Testis (tissue), 3 donors: ENCODE measurements around the gene CD59. TPM values are rescaled to one million over a fixed set of nuclear protein-coding genes. Genes with fewer than 3 reads are reported as not detected.

ENCODE experiments used
- DNase-seq: peaks from one replicate; pipeline ENCODE4 v3.0.0-alpha.2; 2019
- H3K27ac ChIP-seq, 2 donors: fragments of 200-600 bp; sonication (generic); one replicate each; pipeline ENCODE4 v1.5.1; 2019
- H3K27me3 ChIP-seq: fragments of 200-600 bp; sonication (generic); one replicate; pipeline ENCODE4 v1.5.1; 2019
- H3K36me3 ChIP-seq: fragments of 200-600 bp; sonication (generic); one replicate; pipeline ENCODE4 v1.5.1; 2017; ENCODE audit warnings: low read depth; ENCODE audit errors: missing control alignments
- H3K4me1 ChIP-seq: fragments of 200-600 bp; sonication (generic); one replicate; pipeline ENCODE4 v1.5.1; 2019
- H3K4me3 ChIP-seq, 2 donors: fragments of 200-600 bp; sonication (generic); one replicate each; pipeline ENCODE4 v1.5.1; 2017 to 2019
- H3K9me3 ChIP-seq: fragments of 200-600 bp; sonication (generic); one replicate; pipeline ENCODE4 v1.5.1; 2017
- POLR2A ChIP-seq: fragments of 450-650 bp; IDR thresholded peaks from one replicate; pipeline ENCODE4 v1.6.1; 2017; ENCODE audit warnings: antibody characterized with exemption, mild to moderate bottlenecking, moderate library complexity
- WGBS, 2 donors: methylation state at CpG; one replicate each; pipeline ENCODE4 v1.1.5; 2018; 5-methylcytosine and 5-hydroxymethylcytosine counted together
- intact Hi-C: fragments of 100-400 bp; cut with DNase I; formaldehyde crosslinking; loops from one replicate; pipeline ENCODE4 v1.15.1; 2023; ENCODE audit warnings: low total_unique reads
- polyA plus RNA-seq: library from polyadenylated mRNA; stranded (reverse); fragments of 350-450 nt; fragmentation: Illumina TruSeq; extraction: RNeasy Lipid Tissue Mini Kit (QIAGEN cat#74804); gene quantifications from one replicate; pipeline ENCODE4 v1.2.3, GENCODE V29; 2014; ENCODE audit warnings: low read depth, low replicate concordance; ENCODE audit not compliant: insufficient read depth
- total RNA-seq, 2 donors: library from RNA; depleted of rRNA; stranded (reverse); fragments of >200 nt; gene quantifications; one replicate each; pipeline ENCODE4 v1.2.3, GENCODE V29; 2016
- TF ChIP-seq, protein P1 (sequence below), 3 experiments: fragments of 450-650 bp in 2 of 3; fragments of 200-600 bp in 1 of 3; sonication (generic) in 1 of 3; IDR thresholded peaks; one replicate each; pipeline ENCODE4 v1.5.1; 2016 to 2019; ENCODE audit warnings: antibody characterized with exemption in 3 of 3, mild to moderate bottlenecking in 2 of 3, moderate library complexity in 1 of 3

CD59 gene
- total and polyA plus RNA-seq, 3 donors from 2014 or later: 157 to 343 (median 230) TPM

DNA sequence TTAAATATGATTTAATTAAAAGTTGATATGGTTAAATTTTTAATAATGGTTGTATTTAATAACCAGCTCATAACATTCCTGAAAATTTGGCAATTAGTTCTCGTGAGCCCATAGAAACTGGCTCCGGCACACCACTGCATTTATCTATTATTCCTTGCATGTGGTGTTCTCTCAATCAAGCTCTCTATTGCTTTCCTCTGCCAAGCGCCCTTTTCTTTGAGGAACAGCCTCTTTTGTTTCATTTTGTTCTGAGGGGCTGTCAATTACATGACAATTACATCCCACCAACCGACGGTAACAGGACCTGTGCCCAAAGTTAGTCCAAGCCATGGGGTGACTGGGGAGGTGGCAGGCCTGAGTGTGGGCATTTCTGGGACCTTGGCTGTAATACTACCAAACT, 43.7 kb downstream of the CD59 start:
- 54 to 57% methylated on average over 5 of the region's 5 CpGs for WGBS, 2 donors
- no peak for TF ChIP-seq POLR2A
- TF ChIP-seq, protein P1, sequence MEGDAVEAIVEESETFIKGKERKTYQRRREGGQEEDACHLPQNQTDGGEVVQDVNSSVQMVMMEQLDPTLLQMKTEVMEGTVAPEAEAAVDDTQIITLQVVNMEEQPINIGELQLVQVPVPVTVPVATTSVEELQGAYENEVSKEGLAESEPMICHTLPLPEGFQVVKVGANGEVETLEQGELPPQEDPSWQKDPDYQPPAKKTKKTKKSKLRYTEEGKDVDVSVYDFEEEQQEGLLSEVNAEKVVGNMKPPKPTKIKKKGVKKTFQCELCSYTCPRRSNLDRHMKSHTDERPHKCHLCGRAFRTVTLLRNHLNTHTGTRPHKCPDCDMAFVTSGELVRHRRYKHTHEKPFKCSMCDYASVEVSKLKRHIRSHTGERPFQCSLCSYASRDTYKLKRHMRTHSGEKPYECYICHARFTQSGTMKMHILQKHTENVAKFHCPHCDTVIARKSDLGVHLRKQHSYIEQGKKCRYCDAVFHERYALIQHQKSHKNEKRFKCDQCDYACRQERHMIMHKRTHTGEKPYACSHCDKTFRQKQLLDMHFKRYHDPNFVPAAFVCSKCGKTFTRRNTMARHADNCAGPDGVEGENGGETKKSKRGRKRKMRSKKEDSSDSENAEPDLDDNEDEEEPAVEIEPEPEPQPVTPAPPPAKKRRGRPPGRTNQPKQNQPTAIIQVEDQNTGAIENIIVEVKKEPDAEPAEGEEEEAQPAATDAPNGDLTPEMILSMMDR (IDR thresholded peaks at IDR 0.05): no peak
- DNase-seq: no peak
- H3K27ac ChIP-seq: peak overlapping the region in 1 of 2 donors; percentile 74
- no peaks in the 10 kb centered on the region for H3K36me3 ChIP-seq
- intact Hi-C loops: no loop called here
- H3K4me1 ChIP-seq: peaks cover 18% of the 10 kb centered on the region
- H3K27me3 ChIP-seq: no peaks in the 10 kb centered on the region
- H3K4me3 ChIP-seq: no peak overlapping the region
- no peaks in the 10 kb centered on the region for H3K9me3 ChIP-seq

DNA sequence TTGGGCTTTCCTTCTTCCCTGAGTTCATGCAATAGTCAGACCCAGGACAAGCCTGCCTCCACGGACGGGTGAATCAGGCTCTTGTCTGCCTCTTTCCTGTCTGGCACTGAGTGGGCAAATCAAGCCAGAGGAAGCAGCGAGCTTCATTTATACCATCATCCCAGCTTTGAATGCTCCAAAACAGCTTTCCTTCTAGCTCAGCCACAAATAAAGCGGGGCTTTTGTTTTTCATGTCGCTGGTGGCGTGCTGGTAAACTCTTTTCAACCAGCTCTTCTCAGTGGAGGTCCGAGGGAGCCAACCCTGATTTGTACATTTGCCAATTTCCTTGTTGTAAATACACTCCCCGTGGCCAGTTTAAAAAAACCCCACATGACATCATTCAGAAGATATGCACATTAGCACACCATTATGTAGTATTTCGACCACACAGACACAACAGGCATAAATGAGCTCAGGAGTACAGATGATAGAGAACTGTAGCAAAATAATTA, 44.2 kb downstream of the CD59 start:
- Histone ChIP-seq H3K4me3 (no peak overlapping the region), H3K4me1 (peaks cover 18% of the 10 kb centered on the region), H3K27ac (peak overlapping the region; percentile 44 to 74), H3K9me3 (no peaks in the 10 kb centered on the region), H3K36me3 (no peaks in the 10 kb centered on the region), H3K27me3 (no peaks in the 10 kb centered on the region)
- peak; percentile 48 for DNase-seq
- no peak for TF ChIP-seq POLR2A
- TF ChIP-seq, protein P1 (IDR thresholded peaks at IDR 0.05): no peak
- intact Hi-C loops: no loop called here
- 46 to 48% methylated on average over 9 of the region's 9 CpGs for WGBS, 2 donors

DNA sequence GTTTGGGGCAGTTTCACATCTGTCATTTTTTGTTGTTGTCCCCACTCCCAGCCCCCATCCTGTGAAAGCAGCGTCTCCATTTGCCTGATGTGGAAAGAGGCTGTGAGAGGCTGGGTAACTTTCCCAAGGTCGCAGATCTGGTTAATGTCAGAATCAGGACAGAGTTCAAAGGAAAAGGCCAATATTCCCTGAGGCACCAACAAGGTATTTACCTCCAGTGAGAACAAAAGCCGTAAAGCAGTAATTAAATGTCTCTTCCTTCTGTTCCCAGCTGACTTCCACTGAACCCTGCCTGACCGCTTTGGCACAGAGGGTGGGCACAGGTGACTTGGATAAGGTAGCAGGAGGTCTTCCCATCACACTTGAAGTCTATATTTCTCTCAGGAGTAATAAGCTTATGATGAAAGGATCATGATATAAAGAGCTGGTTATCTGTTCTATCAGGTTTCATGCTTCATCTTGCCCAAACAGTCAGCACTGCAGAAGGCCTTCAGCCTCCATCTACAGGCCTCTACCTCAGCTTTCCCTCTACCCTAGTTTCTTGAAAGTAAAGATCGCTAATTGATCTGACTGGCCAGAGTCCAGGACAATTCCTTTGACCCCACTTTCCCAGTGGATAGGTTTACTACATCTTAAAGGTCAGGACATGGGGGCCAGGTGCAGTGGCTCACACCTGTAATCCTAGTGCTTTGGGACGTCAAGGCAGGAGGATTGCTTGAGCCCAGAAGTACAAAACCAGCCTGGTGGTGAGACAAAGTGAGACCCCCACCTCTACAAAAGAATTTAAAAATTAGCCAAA, 45.0 kb downstream of the CD59 start:
- Histone ChIP-seq H3K9me3 (no peaks in the 10 kb centered on the region), H3K36me3 (no peaks in the 10 kb centered on the region), H3K4me1 (peaks cover 18% of the 10 kb centered on the region), H3K4me3 (no peak overlapping the region), H3K27ac (peak overlapping the region; percentile 44 to 74), H3K27me3 (no peaks in the 10 kb centered on the region)
- 66% methylated on average over 6 of the region's 6 CpGs for WGBS, 2 donors
- TF ChIP-seq, protein P1 (IDR thresholded peaks at IDR 0.05): no peak
- no peak for TF ChIP-seq POLR2A
- no peak for DNase-seq
- intact Hi-C loops: no loop called here

DNA sequence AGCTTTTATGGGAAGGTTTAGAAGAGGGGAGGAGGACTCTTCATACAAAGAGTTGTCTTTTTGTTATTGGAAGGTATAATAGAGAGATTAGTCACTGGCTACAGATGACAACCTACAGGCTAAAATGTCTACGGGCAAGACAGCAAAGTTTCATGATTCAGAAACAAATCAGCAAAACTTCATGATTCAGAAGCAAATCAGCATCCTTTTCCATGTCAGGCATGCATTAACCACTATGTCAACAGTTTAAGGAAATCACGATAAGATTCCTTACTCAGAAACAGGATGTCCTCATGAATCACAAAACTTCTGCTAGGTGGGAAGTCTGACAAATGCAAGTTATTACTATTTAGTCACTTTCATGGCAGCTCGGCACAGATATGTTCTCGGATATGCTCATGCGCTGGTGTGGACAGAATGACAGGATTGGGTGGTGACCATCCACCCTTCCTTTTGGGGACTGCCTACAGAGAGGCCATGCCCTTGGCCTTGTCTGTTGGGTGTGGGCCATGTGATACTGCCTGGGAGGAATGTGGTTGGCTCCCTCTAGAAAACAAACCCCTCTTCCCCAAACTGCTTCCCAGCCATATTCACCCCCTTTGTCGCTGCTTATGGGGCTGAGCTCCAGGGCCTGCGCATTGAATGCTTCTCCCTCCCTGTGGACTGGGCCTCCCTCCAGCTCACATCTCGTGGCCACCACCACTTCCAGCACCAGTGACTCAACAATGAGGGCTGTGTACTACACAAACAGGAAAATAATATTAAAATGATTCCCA, 45.7 kb downstream of the CD59 start:
- peaks cover 18% of the 10 kb centered on the region for H3K4me1 ChIP-seq
- no peak for TF ChIP-seq POLR2A
- TF ChIP-seq, protein P1 (IDR thresholded peaks at IDR 0.05): no peak

More for the DNA sequence above, 45.7 kb downstream of the CD59 start:
- WGBS, 2 donors: 54 to 65% methylated on average over 8 of the region's 8 CpGs
- H3K36me3 ChIP-seq: no peaks in the 10 kb centered on the region
- no peaks in the 10 kb centered on the region for H3K27me3 ChIP-seq
- peak overlapping the region; percentile 44 to 74 for H3K27ac ChIP-seq
- no peak overlapping the region for H3K4me3 ChIP-seq
- peak; percentile 46 for DNase-seq
- intact Hi-C loops: no loop called here
- H3K9me3 ChIP-seq: no peaks in the 10 kb centered on the region
